ENCODE results near the gene LIPK.

The LIPK gene

DNA sequence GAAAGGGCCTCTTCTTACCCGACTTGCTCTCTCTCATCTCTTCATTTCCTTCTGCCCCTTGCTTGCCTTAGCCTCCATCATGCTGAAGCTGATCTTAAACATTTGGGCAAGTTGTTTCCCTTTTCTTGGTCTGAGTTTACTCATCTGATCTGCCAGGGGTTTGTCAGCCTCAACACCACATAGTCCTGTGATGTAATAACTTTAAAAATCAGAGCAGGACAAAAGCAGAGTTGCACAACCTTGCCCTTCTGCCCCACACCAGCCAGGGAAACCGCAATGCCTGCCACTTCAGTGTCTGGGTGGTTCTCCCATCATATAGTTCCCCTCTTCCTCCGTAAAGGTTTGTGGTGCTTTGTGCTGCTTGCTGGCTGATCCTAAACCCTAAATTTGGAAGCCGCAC, 86.6 kb downstream of the LIPK start:
- no peaks in the 10 kb centered on the region for H3K79me1 ChIP-seq (ENCODE audit: low read depth, low read length)

DNA sequence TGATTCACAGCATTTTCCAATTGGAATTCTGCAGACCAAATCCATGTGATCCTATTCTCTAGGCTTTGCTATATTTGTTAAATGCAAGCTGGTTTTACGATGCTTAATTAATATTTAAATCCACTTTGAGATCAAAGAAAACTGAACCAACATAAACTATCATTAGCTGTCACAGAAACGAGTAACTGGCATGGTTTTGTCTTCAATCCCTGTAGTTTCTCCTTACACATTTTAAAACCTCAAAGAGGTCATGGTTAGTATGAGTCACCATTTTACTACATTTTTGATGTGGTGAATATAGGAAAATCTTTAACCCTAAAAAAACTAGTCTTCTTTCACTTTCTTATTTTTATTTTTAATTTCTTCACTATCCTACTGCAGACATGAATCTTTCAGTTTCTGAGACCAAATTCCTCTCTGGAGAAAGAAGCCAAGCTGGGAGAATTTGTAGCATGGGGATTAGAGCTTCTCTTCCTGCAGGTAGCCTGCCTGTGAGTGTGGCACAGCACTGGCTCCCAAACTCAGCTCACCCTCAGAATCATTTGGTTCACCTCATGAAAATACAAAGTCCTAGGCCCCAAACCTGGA, 87.8 kb downstream of the LIPK start:
- no peak overlapping the region for H2AK5ac ChIP-seq (ENCODE audit: low read depth, low read length)
- H3K18ac ChIP-seq (ENCODE audit: low read length), result no peak overlapping the region
- no peak overlapping the region for H3K4me2 ChIP-seq (ENCODE audit: insufficient read depth, low read length, poor library complexity, severe bottlenecking)
- no peaks in the 10 kb centered on the region for H3K4me1 ChIP-seq (ENCODE audit: control insufficient read depth in 2 of 2, insufficient read depth in 1 of 2, low read depth in 1 of 2, low read length in 2 of 2)
- H3K23ac ChIP-seq (ENCODE audit: low read depth, low read length, poor library complexity), result no peak overlapping the region
- no peak overlapping the region for H3K27ac ChIP-seq (replicated peaks; ENCODE audit: low read length)
- H4K91ac ChIP-seq (ENCODE audit: low read depth, low read length, poor library complexity), result no peak overlapping the region
- no peak overlapping the region for H3K4me3 ChIP-seq (ENCODE audit: low read length in 2 of 2)
- H4K8ac ChIP-seq (ENCODE audit: low read depth, low read length), result no peak overlapping the region
- WGBS, 2 donors (ENCODE audit: extremely low coverage in 2 of 2, insufficient read length in 2 of 2, insufficient replicate concordance in 1 of 2), result no CpG with 5 or more reads among the region's 2 CpGs
- no peak overlapping the region for H3K9ac ChIP-seq (ENCODE audit: low read depth, low read length, poor library complexity)
- H3K36me3 ChIP-seq (replicated peaks in 1 of 2; ENCODE audit: control insufficient read depth in 2 of 2, insufficient read depth in 2 of 2, low read length in 2 of 2), result no peaks in the 10 kb centered on the region
- H2BK5ac ChIP-seq (ENCODE audit: low read length), result no peak overlapping the region
- H3K9me3 ChIP-seq (replicated peaks in 1 of 2; ENCODE audit: control insufficient read depth in 2 of 2, insufficient read depth in 1 of 2, low read depth in 1 of 2, low read length in 2 of 2), result no peaks in the 10 kb centered on the region
- no peak overlapping the region for H3K14ac ChIP-seq (ENCODE audit: low read length)
- H3K27me3 ChIP-seq (ENCODE audit: control insufficient read depth in 3 of 3, insufficient read depth in 3 of 3, low read depth in 1 of 3, low read length in 3 of 3), result no peaks in the 10 kb centered on the region
- no peak overlapping the region for H2BK120ac ChIP-seq (ENCODE audit: low read depth, low read length)
- H3K4ac ChIP-seq (ENCODE audit: low read length), result no peak overlapping the region
- H3K79me1 ChIP-seq (ENCODE audit: low read depth, low read length), result no peaks in the 10 kb centered on the region
- no peak overlapping the region for H2BK12ac ChIP-seq (ENCODE audit: low read length)
- no peak overlapping the region for H2AFZ ChIP-seq (ENCODE audit: low read length)
- no peak for DNase-seq (ENCODE audit: low spot score)
- no peak overlapping the region for H2BK15ac ChIP-seq (ENCODE audit: low read length)

More for the DNA sequence above, 86.6 kb downstream of the LIPK start:
- no peaks in the 10 kb centered on the region for H3K4me1 ChIP-seq (ENCODE audit: control insufficient read depth in 2 of 2, insufficient read depth in 1 of 2, low read depth in 1 of 2, low read length in 2 of 2)
- H4K91ac ChIP-seq (ENCODE audit: low read depth, low read length, poor library complexity), result no peak overlapping the region
- DNase-seq (ENCODE audit: low spot score), result no peak
- H3K27me3 ChIP-seq (ENCODE audit: control insufficient read depth in 3 of 3, insufficient read depth in 3 of 3, low read depth in 1 of 3, low read length in 3 of 3), result no peaks in the 10 kb centered on the region
- H3K36me3 ChIP-seq (replicated peaks in 1 of 2; ENCODE audit: control insufficient read depth in 2 of 2, insufficient read depth in 2 of 2, low read length in 2 of 2), result no peaks in the 10 kb centered on the region
- no peak overlapping the region for H2AFZ ChIP-seq (ENCODE audit: low read length)
- H2AK5ac ChIP-seq (ENCODE audit: low read depth, low read length), result no peak overlapping the region
- H3K27ac ChIP-seq (replicated peaks; ENCODE audit: low read length), result no peak overlapping the region
- H3K4me2 ChIP-seq (ENCODE audit: insufficient read depth, low read length, poor library complexity, severe bottlenecking), result no peak overlapping the region
- H3K4me3 ChIP-seq (ENCODE audit: low read length in 2 of 2), result no peak overlapping the region
- H3K4ac ChIP-seq (ENCODE audit: low read length), result no peak overlapping the region
- H3K14ac ChIP-seq (ENCODE audit: low read length), result no peak overlapping the region
- no peak overlapping the region for H4K8ac ChIP-seq (ENCODE audit: low read depth, low read length)
- H3K9me3 ChIP-seq (replicated peaks in 1 of 2; ENCODE audit: control insufficient read depth in 2 of 2, insufficient read depth in 1 of 2, low read depth in 1 of 2, low read length in 2 of 2), result no peaks in the 10 kb centered on the region
- no peak overlapping the region for H2BK5ac ChIP-seq (ENCODE audit: low read length)
- no peak overlapping the region for H2BK12ac ChIP-seq (ENCODE audit: low read length)
- no peak overlapping the region for H3K23ac ChIP-seq (ENCODE audit: low read depth, low read length, poor library complexity)
- no peak overlapping the region for H3K9ac ChIP-seq (ENCODE audit: low read depth, low read length, poor library complexity)
- no peak overlapping the region for H2BK120ac ChIP-seq (ENCODE audit: low read depth, low read length)
- WGBS, 2 donors (ENCODE audit: extremely low coverage in 2 of 2, insufficient read length in 2 of 2, insufficient replicate concordance in 1 of 2), result no CpG with 5 or more reads among the region's 4 CpGs
- H3K18ac ChIP-seq (ENCODE audit: low read length), result no peak overlapping the region
- no peak overlapping the region for H2BK15ac ChIP-seq (ENCODE audit: low read length)

DNA sequence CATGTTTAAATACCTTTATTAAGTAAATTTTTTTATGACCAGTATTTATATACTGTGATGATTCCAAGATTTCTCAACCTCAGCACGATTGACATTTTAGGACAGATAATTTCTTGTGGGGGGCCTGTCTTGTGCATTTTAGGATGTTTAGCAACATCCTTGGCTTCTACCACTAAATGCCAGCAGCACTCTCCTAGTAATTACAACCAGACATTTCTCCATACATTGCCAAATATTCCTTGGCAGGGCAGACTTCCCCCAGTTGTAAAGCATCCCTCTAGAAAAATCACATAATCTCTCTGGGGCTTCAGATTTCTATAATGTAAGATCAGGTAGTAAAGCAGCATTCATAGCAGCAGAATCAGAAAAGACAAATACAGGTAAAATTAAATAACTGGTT, 88.7 kb downstream of the LIPK start:
- Histone ChIP-seq H4K91ac (ENCODE audit: low read depth, low read length, poor library complexity) (no peak overlapping the region), H3K4me3 (ENCODE audit: low read length in 2 of 2) (no peak overlapping the region), H3K36me3 (replicated peaks in 1 of 2; ENCODE audit: control insufficient read depth in 2 of 2, insufficient read depth in 2 of 2, low read length in 2 of 2) (no peaks in the 10 kb centered on the region), H2AFZ (ENCODE audit: low read length) (no peak overlapping the region), H3K18ac (ENCODE audit: low read length) (no peak overlapping the region), H3K14ac (ENCODE audit: low read length) (no peak overlapping the region), H3K23ac (ENCODE audit: low read depth, low read length, poor library complexity) (no peak overlapping the region), H3K4me2 (ENCODE audit: insufficient read depth, low read length, poor library complexity, severe bottlenecking) (no peak overlapping the region), H2AK5ac (ENCODE audit: low read depth, low read length) (no peak overlapping the region), H2BK12ac (ENCODE audit: low read length) (no peak overlapping the region), H3K4me1 (ENCODE audit: control insufficient read depth in 2 of 2, insufficient read depth in 1 of 2, low read depth in 1 of 2, low read length in 2 of 2) (no peaks in the 10 kb centered on the region), H2BK15ac (ENCODE audit: low read length) (no peak overlapping the region), H3K9me3 (replicated peaks in 1 of 2; ENCODE audit: control insufficient read depth in 2 of 2, insufficient read depth in 1 of 2, low read depth in 1 of 2, low read length in 2 of 2) (no peaks in the 10 kb centered on the region), H3K9ac (ENCODE audit: low read depth, low read length, poor library complexity) (no peak overlapping the region), H3K79me1 (ENCODE audit: low read depth, low read length) (no peaks in the 10 kb centered on the region), H3K27me3 (ENCODE audit: control insufficient read depth in 3 of 3, insufficient read depth in 3 of 3, low read depth in 1 of 3, low read length in 3 of 3) (no peaks in the 10 kb centered on the region), H2BK120ac (ENCODE audit: low read depth, low read length) (no peak overlapping the region), H4K8ac (ENCODE audit: low read depth, low read length) (no peak overlapping the region), H3K27ac (replicated peaks; ENCODE audit: low read length) (no peak overlapping the region), H2BK5ac (ENCODE audit: low read length) (no peak overlapping the region), H3K4ac (ENCODE audit: low read length) (no peak overlapping the region)
- no peak for DNase-seq (ENCODE audit: low spot score)
- no CpG with 5 or more reads among the region's 1 CpG for WGBS, 2 donors (ENCODE audit: extremely low coverage in 2 of 2, insufficient read length in 2 of 2, insufficient replicate concordance in 1 of 2)

DNA sequence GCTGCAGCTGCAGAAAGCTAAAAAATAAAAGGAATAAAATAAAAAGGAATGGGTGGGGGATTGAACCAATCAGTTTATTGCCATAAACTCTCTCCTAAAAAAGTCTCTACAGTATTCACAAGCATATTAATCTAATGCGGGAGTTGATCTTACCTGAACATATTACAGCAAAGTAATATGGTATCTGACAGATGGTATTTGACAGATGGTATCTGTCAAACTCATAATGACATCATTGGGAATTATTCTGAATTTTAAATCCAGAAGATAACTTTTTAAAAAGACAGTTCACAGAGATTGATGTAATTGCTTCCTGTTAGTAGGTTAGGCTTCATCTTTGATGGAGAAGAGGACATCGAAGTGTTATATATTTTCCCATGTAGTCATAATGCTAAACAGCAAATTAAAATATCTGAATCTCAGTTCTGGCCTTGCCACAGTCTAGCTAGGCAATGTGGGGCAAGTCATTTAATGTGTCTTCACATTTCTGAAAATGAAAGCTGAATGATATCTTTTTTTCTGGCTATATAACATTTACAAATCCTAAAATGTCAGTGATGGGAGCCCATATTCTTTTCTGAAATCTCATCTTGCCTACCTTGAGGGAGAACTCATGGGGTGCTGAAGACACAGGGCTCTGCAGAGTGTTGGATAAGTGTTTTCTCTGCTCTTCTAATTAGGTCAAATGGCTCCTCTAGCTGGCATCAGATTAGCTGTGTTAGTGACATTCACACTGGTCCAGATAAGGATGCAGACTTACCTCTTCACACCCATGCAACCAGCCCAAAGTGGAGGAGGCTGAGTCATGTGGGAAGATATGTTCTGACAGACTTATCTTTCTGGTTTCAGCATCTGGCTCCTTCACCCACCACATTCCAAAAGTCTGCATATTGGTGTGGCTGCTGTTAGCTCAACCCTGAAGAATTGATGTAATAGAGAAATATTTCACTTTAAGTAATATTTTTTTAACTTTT, 94.4 kb downstream of the LIPK start:
- Histone ChIP-seq H2BK5ac (ENCODE audit: low read length) (no peak overlapping the region), H3K4me3 (ENCODE audit: low read length in 2 of 2) (no peak overlapping the region), H3K4me1 (ENCODE audit: control insufficient read depth in 2 of 2, insufficient read depth in 1 of 2, low read depth in 1 of 2, low read length in 2 of 2) (no peaks in the 10 kb centered on the region), H2AFZ (ENCODE audit: low read length) (no peak overlapping the region), H3K27ac (replicated peaks; ENCODE audit: low read length) (no peak overlapping the region), H2BK12ac (ENCODE audit: low read length) (no peak overlapping the region), H2AK5ac (ENCODE audit: low read depth, low read length) (no peak overlapping the region), H3K9ac (ENCODE audit: low read depth, low read length, poor library complexity) (no peak overlapping the region), H2BK120ac (ENCODE audit: low read depth, low read length) (no peak overlapping the region), H2BK15ac (ENCODE audit: low read length) (no peak overlapping the region), H3K23ac (ENCODE audit: low read depth, low read length, poor library complexity) (no peak overlapping the region), H4K8ac (ENCODE audit: low read depth, low read length) (no peak overlapping the region), H4K91ac (ENCODE audit: low read depth, low read length, poor library complexity) (no peak overlapping the region), H3K18ac (ENCODE audit: low read length) (no peak overlapping the region), H3K36me3 (replicated peaks in 1 of 2; ENCODE audit: control insufficient read depth in 2 of 2, insufficient read depth in 2 of 2, low read length in 2 of 2) (no peaks in the 10 kb centered on the region), H3K4ac (ENCODE audit: low read length) (no peak overlapping the region), H3K9me3 (replicated peaks in 1 of 2; ENCODE audit: control insufficient read depth in 2 of 2, insufficient read depth in 1 of 2, low read depth in 1 of 2, low read length in 2 of 2) (no peaks in the 10 kb centered on the region), H3K14ac (ENCODE audit: low read length) (no peak overlapping the region), H3K4me2 (ENCODE audit: insufficient read depth, low read length, poor library complexity, severe bottlenecking) (no peak overlapping the region), H3K27me3 (ENCODE audit: control insufficient read depth in 3 of 3, insufficient read depth in 3 of 3, low read depth in 1 of 3, low read length in 3 of 3) (no peaks in the 10 kb centered on the region), H3K79me1 (ENCODE audit: low read depth, low read length) (no peaks in the 10 kb centered on the region)
- DNase-seq (ENCODE audit: low spot score), result no peak
- WGBS, 2 donors (ENCODE audit: extremely low coverage in 2 of 2, insufficient read length in 2 of 2, insufficient replicate concordance in 1 of 2), result no CpG with 5 or more reads among the region's 2 CpGs
